GM21576 (cell line): Measurements from ENCODE around the gene RELB.

Source experiments
- ATAC-seq: cut with Tn5 transposase; IDR thresholded peaks from one replicate; pipeline ENCODE4 v1.9.1; 2021; ENCODE audit warnings: mild to moderate bottlenecking, moderate library complexity; ENCODE audit not compliant: unreplicated experiment

RELB gene

GRCh38 chr19:45020071-45020470, 18.8 kb downstream of the RELB start:
- no peak for ATAC-seq

- no peak for ATAC-seq
Observed at GRCh38 chr19:45021971-45022370, 20.7 kb downstream of the RELB start.

GRCh38 chr19:45023048-45023447, 21.8 kb downstream of the RELB start:
- ATAC-seq, result no peak

GRCh38 chr19:45025264-45025663, 24.0 kb downstream of the RELB start:
- ATAC-seq, result no peak

GRCh38 chr19:45027371-45027770, 26.1 kb downstream of the RELB start:
- ATAC-seq, result no peak

- no peak for ATAC-seq
Observed at GRCh38 chr19:45030825-45031224, 29.6 kb downstream of the RELB start.

GRCh38 chr19:45032421-45032820, 31.2 kb downstream of the RELB start:
- no peak for ATAC-seq

- no peak for ATAC-seq
Observed at GRCh38 chr19:45035755-45036154, 34.5 kb downstream of the RELB start.

- no peak for ATAC-seq
Observed at GRCh38 chr19:45037393-45038169, 36.3 kb downstream of the RELB start.

- peak; percentile 72 for ATAC-seq
Observed at GRCh38 chr19:45038931-45039893, 37.9 kb downstream of the RELB start, which contains the start of gene CLASRP. Gene CLASRP, plus strand, starts transcription at chr19:45039045. Its CDS starts 1,168 bp downstream, at chr19:45040213.

GRCh38 chr19:45040059-45040771, 39.0 kb downstream of the RELB start:
- no peak for ATAC-seq

GRCh38 chr19:45041125-45041524, 39.9 kb downstream of the RELB start:
- no peak for ATAC-seq

GRCh38 chr19:45045671-45046353, 44.5 kb downstream of the RELB start:
- ATAC-seq, result no peak

- ATAC-seq, result no peak
Observed at GRCh38 chr19:45046355-45046754, 45.1 kb downstream of the RELB start.

- ATAC-seq, result no peak
Observed at GRCh38 chr19:45047188-45047797, 46.0 kb downstream of the RELB start.

- ATAC-seq, result no peak
Observed at GRCh38 chr19:45049073-45049736, 47.9 kb downstream of the RELB start.

GRCh38 chr19:45050036-45050435, 48.8 kb downstream of the RELB start:
- no peak for ATAC-seq

GRCh38 chr19:45051929-45052579, 50.8 kb downstream of the RELB start:
- no peak for ATAC-seq

GRCh38 chr19:45056831-45057230, 55.6 kb downstream of the RELB start:
- no peak for ATAC-seq
